Measurements from ENCODE around the gene MAP6.
"Not testable (repeated sequence)": the region's sequence is repeated elsewhere in the genome, so short reads cannot be mapped to it uniquely, and the experiment has no call there.

The MAP6 gene

DNA sequence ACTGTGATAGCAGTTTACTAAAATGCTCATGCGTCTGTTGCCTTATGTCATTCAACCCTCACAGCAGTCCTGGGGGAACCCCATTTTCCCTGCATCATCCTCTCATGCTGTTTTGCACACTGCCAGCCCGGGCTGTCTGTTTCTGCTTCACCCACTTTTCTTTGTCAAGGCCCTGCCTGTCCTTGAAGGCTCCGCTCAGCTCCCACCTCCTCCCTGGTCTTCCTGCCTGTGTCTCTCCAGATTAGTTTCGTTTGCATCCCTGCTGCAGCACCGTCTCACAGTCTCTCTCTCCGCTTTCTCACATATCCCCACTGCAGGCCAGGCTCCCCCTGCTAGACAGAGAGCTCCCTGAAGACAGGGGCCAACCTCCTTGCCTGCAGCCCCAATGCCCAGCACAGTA, 76.9 kb downstream of the MAP6 start:
- no peak for DNase-seq (ENCODE audit: low spot score)

DNA sequence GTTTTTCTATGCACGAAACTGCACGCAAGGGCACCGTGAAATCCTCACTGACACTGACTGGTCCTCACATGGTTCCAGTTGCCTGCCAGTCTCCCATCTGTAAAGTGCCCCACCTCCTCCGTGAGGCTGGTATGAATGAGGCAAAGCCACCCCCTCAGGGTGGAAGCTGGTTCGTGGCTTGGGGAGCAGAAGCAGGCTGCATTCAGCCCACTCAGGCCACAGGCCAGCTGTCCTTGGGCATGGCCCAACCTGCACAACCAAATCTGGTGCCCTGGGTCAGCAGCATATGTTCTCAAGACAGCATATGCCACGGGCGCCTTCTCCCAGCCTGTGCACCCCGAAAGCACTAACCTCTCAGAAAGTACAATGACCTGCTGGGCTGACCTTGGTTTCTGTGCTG, 77.5 kb downstream of the MAP6 start:
- no peak for DNase-seq (ENCODE audit: low spot score)

DNA sequence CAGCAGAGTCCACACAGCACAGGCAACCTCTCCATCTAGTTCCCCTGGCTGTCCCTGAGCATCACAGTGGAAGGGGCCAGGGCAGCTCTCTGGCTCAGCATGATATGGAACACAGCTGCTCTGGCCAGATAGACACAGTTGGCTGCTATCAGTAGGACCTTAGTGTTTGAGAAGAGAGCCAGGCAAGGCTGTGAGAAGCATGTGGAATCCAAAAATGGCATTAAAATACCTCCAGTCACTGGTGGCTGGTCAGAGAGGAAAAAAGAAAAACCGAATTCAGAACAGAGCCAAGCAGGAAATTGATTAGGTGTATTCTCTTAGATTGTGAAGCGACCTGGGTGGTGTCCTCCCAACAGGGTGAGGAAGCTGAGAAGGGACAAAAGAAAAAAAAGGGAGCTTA, 78.9 kb downstream of the MAP6 start:
- no peak for DNase-seq (ENCODE audit: low spot score)

DNA sequence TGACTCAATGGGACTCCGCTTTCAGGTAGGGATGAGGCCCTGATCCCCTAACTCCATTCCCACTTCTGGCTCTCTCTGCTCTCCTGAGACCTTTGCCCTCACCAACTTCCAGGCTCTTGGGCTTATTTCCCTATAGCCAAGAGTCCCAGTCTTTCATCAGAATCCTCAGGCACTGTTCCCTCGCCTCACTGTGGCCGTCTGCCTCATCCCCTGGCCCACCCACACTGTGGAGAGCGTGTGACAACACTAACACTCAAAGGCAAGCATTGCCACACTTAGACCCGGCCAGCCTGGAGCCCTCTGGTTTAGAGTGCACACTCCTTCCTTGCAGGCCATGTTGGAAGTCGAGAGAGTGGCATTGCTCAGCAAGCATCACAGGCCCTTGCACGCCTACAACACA, 79.8 kb downstream of the MAP6 start:
- no peak for DNase-seq (ENCODE audit: low spot score)

DNA sequence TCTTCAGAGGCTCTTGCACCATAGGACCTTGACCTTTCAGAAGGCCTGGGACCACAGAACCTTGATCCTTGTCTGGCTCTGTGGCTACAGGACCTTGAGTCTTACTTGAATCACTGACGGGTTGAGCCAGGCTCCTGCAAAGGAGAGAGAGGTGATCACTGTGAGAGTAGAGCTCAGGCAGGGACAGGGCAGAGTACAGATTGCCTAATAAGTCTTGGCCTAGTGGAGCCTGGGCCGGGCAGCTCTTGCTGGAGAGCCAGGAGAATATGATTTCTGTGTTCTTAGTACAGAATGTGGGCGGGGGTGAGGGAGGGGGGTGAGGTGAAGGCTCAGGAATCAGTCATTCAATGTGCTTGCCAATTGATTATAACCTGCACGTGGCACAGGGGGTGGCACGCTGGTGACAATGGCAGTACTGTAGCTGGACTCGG, 80.8 kb downstream of the MAP6 start:
- no peak for DNase-seq (ENCODE audit: low spot score)

DNA sequence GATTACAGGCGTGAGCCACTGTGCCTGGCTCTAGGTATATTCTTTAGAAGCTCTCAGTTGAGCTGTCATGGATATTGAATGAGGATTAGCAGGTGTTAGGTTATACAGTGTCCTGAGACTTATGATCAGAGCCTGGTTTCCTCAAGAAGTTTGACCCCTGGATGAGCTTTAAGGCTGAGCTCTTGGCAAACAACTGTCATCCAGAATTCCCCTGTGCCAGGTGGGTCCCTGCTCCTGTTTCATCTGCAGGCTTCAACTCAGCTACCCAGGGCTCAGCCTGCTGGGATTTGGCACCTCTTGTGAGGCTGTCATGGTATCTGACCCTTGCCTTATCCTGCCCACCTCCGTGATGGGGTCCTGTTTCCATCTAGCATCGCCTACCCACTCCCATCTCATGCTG, 82.4 kb downstream of the MAP6 start:
- DNase-seq (ENCODE audit: low spot score): no peak

DNA sequence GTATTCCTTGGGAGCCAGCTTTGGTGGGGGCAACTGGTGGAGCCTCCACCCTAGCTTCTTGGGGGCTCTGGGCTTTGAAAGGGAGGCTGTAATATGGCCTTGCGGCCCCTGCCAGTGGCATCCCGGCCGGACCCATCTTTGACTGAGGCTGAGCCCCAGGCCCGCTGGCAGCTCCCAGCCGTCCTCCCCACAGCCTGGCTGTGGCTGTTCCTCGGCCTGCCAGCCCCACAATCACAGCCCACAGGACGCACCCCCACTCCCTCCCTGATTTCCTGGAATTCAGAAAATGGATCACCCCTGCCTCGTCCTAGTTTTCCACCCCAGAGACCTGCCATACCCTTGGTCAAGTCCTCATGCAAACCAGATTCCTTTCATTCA, 83.6 kb downstream of the MAP6 start:
- DNase-seq (ENCODE audit: low spot score): no peak

DNA sequence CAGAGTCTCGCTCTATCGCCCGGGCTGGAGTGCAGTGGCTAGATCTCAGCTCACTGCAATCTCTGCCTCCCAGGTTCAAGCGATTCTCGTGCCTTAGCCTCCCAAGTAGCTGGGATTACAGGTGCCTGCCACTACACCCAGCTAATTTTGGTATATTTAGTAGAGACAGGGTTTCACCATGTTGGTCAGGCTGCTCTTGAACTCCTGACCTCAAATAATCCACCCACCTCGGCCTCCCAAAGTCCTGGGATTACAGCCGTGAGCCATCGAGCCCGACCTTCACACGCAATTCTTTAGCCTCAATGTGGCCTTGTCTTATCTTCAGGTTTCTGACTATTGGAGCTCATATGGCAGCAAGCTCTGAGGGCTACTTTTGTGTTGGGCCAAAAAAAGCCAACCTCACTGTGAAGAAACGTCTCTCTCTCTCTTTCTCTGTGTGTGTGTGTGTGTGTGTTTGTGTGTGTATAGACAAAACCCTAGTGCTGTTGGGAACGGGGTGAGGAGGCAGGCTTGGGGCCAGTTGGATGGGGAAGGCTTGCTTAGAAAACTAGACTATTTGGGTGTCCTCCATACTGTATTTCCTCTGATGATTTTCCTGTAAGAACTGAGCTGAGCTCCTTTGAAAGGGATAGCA, 84.1 kb downstream of the MAP6 start:
- DNase-seq (ENCODE audit: low spot score): not testable (repeated sequence)

DNA sequence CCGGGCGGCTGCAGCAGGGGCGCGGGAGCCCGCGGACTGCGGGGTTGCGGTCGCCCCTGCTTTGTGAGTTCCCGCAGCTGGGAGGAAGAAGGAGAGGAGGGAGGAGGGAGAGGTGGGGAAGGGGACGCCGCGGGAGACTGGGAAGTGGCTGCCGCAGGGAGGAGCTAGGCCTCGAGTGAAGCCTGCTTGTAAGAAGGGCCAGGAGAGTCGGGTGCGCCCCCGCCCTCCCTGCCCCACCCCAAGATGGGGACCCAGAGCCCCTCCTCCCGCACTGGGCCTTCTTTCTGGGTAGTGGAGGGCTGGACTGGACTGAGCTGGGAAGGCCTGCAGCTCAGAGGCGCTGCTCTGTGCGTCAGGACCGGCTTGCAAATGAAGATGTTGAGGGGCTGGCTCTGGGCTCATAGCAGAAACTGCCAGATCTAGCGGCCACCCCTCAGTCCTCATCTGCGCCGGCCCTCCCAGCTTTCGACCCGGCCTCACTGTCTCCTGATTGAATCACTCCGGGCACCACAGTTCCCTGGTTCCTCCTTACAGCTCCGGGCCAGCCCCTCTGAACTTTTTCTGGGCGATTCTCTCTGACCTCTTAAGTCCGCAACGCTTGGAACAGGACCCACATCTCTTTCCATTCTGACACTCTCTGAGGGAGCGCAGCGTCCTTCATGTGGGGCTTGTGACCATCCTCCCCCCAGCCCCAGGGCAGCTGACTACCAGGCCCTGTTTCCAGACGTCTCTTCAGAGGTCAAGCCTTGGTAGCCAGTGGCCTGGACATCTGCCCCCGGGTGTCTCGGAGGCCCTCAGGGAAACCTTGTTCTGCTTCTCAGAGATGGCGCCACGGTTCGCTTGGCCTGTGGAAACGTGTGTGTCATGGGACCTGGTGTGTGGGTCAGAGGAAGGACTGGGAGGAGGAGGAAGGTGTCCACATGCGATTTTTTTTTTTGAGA, 84.8 kb downstream of the MAP6 start:
- DNase-seq (ENCODE audit: low spot score): no peak

DNA sequence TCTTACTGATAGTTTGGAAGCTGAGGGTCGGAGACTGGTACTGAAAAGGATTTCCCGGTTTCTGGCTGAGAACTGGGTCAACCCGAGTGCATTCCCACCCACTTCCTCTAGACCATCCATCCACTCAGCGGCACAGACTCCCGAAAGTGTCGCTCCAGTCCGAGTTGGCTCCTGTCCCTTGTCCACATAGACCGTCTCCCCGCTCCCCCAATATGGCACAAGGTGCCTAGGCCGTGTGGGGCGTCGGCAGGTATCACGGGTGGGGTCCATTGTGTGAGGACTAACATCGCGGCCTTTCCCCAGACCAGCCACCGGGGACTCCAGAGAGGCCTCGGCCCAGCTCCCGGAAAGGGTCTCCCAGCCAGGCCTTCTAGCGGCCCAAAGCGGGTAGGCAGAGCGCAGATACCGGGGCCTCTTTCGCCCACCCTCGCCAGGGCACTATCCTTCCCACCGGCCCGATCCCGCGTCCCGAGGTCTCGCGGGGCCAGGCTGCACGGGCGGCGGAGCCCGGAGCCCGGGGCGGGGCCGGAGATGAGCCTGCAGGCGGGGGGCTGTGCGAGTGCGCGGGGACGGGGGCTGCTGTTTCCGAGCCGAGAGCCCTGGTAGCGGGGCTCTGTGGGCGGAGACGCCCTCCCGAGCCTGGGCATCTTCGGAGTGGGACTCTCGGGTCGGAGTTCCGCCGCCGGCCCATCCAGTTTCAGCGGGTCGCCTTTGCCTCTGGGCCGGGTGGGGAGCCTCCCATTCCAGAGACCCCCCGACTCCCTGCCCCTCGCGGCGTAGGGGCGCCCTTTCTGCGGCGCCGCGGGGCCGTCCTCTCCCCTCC, 85.7 kb downstream of the MAP6 start:
- DNase-seq (ENCODE audit: low spot score): peak; percentile 71

DNA sequence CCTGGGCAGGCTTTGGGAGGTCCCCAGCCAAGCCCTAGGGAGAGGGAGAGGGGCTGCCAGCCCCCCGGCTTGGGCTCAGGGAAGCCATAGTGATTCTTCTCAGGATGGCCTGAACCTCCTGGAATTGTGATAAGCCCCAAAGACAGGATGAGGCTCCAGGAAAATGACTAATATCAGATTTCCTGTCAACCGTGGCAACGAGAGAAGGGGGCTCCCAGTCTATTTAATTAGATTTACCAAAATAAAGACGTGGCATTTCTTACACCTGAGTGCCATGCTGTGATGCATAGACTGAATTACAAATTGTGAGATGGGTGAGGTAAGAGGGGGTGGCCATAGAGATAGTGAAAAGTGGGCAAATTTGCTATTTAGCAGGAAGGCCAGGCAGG, 86.3 kb downstream of the MAP6 start:
- peak; percentile 79 for DNase-seq (ENCODE audit: low spot score)

DNA sequence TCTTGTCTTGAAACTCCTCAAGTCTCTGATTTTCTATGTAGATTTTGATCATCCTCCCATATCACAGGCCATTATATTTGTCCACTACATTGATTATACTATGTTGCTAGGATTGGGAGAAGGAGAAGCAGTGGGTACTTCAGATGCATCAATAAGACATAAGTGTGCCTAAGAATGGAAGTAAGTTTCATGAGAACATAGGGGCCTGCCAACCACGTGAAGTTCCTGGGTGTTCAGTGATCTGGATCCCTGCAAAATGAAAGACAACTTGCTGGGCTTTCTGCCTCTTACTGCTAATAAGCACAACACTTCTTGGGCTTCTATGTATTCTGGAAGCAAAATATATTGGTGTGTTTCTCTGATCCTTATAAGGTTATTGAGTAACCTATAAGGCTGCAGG, 89.0 kb downstream of the MAP6 start:
- no peak for DNase-seq (ENCODE audit: low spot score)

DNA sequence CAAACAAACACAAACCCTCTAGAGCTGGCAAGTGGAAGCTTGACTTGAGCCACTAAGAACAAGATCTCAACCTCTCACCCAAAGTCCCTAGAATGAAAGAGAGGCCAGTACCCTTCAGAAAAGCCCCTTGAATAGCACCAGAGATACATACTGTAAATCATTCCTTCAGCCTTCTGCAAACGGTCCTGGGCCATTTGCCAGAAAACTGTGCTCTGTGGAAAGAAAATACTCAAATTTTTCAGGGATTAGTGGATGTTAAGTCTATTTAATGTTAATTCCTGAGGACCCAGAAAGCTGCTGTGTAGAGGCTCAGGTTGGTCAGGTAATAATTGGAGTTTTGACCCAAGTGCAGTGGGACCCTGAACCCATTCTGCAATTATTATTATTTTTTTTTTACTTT, 89.9 kb downstream of the MAP6 start:
- DNase-seq (ENCODE audit: low spot score): no peak

DNA sequence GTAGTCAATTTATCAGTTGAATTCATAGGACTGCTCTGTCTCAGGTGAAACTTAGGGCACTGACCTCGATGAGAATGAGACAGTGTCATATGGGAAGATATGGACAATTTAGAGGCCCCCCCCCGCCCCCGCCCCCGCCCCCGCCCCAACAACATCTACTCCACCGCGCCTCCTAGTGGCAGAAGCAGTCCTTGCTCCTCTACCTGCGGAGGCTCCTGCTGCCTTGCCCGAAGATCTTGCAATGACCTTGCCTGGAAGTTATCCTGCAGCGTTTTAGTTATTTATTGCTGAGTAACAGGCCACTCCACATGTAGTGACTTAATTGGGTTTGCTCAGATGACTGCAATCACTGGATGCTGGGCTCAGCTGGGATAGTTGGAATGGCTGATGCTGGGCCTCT, 91.6 kb downstream of the MAP6 start:
- DNase-seq (ENCODE audit: low spot score): no peak

DNA sequence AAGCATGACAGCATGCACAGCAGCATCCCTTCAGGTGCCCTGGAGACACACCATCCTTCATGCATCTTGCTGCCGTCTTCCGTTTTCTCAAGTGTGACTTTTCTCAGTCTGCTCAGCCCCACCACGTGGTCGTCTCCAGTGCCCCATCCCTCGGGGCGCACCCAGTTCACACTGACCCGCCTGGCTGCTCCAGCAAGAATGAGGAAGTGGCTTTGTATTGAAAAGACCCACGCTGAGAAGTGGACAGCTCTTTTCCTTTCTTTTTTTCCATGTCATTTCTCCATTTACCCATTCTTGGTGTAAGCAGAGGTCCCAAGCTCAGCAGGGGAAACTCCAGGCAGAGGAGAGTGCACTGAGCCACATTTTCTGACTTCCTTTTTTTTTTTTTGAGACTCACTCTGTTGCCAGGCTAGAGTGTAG, 92.3 kb downstream of the MAP6 start:
- no peak for DNase-seq (ENCODE audit: low spot score)

DNA sequence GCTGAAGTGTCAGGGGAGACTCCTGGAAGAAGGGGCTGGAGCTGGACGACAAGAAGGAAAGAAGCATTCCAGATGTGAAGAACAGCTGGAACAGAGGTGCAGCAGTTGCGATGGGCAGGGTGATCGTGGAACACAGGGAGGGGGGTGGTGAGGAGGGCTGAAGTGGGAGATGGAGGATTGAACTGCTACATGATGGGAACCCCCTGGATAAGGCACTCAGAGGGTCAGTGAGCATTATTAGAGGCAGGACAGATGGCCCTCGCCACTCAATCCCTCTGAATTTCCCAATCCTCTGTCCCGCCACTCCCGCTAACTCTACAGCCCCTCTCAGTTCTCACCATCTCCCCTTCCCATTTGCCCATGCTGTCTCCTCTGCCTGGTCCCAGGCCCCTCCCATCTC, 92.8 kb downstream of the MAP6 start:
- DNase-seq (ENCODE audit: low spot score): no peak

DNA sequence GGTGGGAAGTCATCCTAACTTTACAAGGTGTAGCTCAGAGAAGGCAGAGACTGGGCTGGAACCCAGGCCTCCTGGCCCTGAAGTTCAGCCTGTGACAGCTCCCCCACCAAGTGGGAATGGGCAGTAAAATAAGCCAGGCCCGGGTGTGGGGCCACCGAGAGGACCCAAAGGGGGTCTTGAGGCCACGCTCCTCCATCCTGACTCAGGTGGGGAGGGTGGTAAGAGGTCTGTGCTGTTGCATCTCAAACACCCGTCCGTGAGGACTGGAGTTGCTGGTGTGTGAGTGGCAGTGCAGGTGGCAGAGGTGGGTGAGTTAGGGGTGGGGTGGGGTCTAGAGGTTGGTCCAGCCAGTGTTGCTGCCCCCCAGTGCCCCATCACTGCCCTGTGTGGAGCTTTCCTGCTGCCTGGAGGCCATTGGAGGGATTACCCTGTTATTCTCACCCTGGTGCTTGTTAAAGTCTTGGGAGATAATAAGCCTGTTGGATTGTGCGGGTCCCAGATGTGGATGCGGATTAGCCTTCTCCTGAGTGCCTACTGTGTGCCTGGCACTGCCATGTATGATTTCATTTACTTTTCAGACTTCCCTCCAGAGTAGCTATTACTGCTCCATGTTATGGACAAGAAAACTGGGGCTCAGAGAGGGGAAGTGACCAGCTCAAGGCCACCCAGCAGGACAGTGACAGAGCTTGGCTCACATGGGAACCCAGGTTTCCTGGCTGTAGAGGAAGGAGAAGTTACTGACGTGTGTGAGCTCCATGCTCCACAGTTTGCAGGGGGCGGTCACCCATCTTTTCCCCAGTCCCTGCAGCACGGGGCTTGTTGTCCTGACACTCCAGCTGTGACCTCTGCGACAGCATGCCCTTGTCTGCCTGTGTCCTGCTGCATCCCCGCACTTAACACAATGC, 93.9 kb downstream of the MAP6 start:
- no peak for DNase-seq (ENCODE audit: low spot score)

DNA sequence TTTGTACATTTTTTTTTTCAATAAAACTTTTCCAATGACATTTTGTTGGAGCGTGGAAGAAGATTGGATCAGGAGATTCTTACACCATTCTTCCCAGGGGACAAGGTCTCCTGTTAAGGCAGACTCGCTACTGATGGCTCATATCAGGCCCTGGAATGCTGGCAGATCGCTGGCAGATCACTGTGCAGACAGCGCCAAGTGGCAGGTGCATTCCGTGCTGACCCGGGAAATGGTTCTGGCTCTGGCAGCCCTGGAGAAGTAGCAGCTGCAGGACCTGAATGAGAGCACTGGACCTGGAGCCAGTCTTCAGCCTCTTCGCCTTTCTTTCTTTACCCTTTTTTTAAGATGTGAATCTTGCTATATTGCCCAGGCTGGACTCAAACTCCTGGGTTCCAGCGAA, 96.1 kb downstream of the MAP6 start:
- DNase-seq (ENCODE audit: low spot score): no peak

DNA sequence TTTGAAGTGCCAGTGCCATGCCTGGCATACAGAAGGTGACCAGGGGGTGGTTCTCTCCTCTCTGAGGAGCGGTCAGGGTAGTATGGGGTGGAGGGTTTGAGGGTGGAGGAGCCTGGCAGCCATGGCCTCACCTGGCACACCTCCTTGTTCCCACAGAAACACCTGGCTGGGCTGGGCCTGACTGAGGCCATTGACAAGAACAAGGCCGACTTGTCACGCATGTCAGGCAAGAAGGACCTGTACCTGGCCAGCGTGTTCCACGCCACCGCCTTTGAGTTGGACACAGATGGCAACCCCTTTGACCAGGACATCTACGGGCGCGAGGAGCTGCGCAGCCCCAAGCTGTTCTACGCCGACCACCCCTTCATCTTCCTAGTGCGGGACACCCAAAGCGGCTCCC, 97.2 kb downstream of the MAP6 start:
- DNase-seq (ENCODE audit: low spot score): no peak

DNA sequence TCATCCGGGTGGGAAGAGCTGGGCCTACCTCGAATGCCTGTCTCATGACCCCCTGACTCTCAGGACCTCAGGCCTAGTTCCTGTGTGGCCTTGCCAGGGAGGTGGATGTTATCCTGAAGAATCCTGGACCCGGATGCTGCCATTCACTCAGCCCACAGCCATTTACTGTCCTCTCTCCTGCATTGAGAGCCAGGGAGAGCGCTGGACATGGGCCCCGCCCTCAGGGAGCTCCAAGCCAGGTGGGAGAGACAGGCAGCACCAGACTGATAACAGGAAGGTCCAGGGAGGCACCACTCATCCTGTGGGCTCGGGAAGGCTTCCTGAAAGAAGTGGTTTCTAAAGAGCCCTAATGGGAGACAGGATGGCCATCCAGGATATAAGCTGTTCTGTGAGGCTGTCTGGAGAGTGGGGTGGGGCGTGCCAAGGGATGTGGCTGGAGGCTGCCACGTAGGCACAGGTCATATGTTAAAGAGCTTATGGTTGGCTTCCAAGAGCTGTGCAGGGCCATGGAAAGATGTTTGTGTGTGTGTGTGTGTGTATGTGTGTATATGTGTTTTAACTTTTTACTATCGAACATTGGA, 98.2 kb downstream of the MAP6 start:
- DNase-seq (ENCODE audit: low spot score): no peak

DNA sequence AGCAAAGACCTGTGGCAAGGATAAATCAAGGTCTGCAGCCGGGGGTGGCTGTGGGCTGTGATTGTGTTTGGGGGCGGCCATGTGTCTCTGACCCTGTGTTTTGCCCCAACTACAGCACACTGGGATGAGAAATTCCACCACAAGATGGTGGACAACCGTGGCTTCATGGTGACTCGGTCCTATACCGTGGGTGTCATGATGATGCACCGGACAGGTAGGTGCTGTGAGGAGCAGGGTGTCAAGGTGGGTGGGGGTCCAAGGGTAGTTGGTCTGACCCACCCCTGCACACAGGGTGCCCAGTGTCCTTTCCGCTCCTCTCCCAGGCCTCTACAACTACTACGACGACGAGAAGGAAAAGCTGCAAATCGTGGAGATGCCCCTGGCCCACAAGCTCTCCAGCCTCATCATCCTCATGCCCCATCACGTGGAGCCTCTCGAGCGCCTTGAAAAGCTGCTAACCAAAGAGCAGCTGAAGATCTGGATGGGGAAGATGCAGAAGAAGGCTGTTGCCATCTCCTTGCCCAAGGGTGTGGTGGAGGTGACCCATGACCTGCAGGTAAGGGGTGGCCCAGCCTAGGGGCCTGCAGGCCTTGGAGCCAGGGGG, 100.1 kb downstream of the MAP6 start:
- no peak for DNase-seq (ENCODE audit: low spot score)
